ENCODE data around the gene DNMT3L.
"Not testable (repeated sequence)": the region's sequence is repeated elsewhere in the genome, so short reads cannot be mapped to it uniquely, and the experiment has no call there.

Gene DNMT3L

GRCh38 chr21:44261675-44262295 is at the start of gene DNMT3L:
DNMT3L (minus strand) TSS chr21:44261897; CDS start chr21:44261259, 638 bp downstream.
- no peak for DNase-seq

- DNase-seq = no peak
Measured at GRCh38 chr21:44310628-44311507, 49.2 kb upstream of the DNMT3L start.

GRCh38 chr21:44306936-44307704 is 45.4 kb upstream of the DNMT3L start:
- DNase-seq = no peak

- DNase-seq = no peak
Measured at GRCh38 chr21:44305691-44306090, 44.0 kb upstream of the DNMT3L start.

- DNase-seq = peak; percentile 37
Measured at GRCh38 chr21:44304877-44305293, 43.2 kb upstream of the DNMT3L start.

- no peak for DNase-seq
Measured at GRCh38 chr21:44304011-44304616, 42.4 kb upstream of the DNMT3L start.

- DNase-seq = no peak
Measured at GRCh38 chr21:44303490-44303981, 41.8 kb upstream of the DNMT3L start.

- not testable (repeated sequence) for DNase-seq
Measured at GRCh38 chr21:44302573-44303401, 41.1 kb upstream of the DNMT3L start.

GRCh38 chr21:44301961-44302406 is 40.3 kb upstream of the DNMT3L start:
- no peak for DNase-seq

- DNase-seq = no peak
Measured at GRCh38 chr21:44301141-44301540, 39.4 kb upstream of the DNMT3L start.

- DNase-seq = peak; percentile 55
Measured at GRCh38 chr21:44300262-44300959, 38.7 kb upstream of the DNMT3L start.

- DNase-seq = peak; percentile 42
Measured at GRCh38 chr21:44299458-44300261, 38.0 kb upstream of the DNMT3L start, which contains the start of gene PFKL. PFKL (plus strand) TSS chr21:44300053; CDS start chr21:44300106, 53 bp downstream.

- no peak for DNase-seq
Measured at GRCh38 chr21:44299085-44299457, 37.4 kb upstream of the DNMT3L start.

- DNase-seq = no peak
Measured at GRCh38 chr21:44298301-44298700, 36.6 kb upstream of the DNMT3L start.

GRCh38 chr21:44297525-44298290 is 36.0 kb upstream of the DNMT3L start:
- DNase-seq = peak; percentile 64

- DNase-seq = no peak
Measured at GRCh38 chr21:44296916-44297315, 35.2 kb upstream of the DNMT3L start.

- no peak for DNase-seq
Measured at GRCh38 chr21:44296103-44296519, 34.4 kb upstream of the DNMT3L start.

GRCh38 chr21:44295646-44296045 is 33.9 kb upstream of the DNMT3L start:
- no peak for DNase-seq

GRCh38 chr21:44295163-44295573 is 33.5 kb upstream of the DNMT3L start:
- DNase-seq = no peak

All from activated gamma-delta T cell treated with Interleukin-2 at 50 U/mL for 16 hours (primary cell).